HL-60 (cell line): ENCODE data around the gene CEP85.

Source experiments
- CTCF ChIP-seq: IDR thresholded peaks from one replicate; pipeline ENCODE4 v1.5.1; 2011; ENCODE audit warnings: low read length, control low read depth, inconsistent platforms; ENCODE audit not compliant: insufficient read depth
- POLR2AphosphoS5 ChIP-seq: IDR thresholded peaks from 2 replicates; pipeline ENCODE4 v1.6.1; 2012; ENCODE audit warnings: low read depth
- REST ChIP-seq: IDR thresholded peaks from 2 replicates; pipeline ENCODE4 v1.6.1; 2012; ENCODE audit warnings: low read depth; ENCODE audit not compliant: insufficient replicate concordance

- TF ChIP-seq CTCF (no peak), POLR2AphosphoS5 (no peak), REST (no peak)
Measured at GRCh38 chr1:26320896-26321295, 86.9 kb downstream of the CEP85 start.
